ENCODE data around the gene SGK2. TPM values are rescaled to one million over a fixed set of nuclear protein-coding genes. Genes with fewer than 3 reads are reported as not detected.

Gene SGK2
- total RNA-seq, 2 experiments from 2014 or later: 0.41 to 0.48 TPM

DNA sequence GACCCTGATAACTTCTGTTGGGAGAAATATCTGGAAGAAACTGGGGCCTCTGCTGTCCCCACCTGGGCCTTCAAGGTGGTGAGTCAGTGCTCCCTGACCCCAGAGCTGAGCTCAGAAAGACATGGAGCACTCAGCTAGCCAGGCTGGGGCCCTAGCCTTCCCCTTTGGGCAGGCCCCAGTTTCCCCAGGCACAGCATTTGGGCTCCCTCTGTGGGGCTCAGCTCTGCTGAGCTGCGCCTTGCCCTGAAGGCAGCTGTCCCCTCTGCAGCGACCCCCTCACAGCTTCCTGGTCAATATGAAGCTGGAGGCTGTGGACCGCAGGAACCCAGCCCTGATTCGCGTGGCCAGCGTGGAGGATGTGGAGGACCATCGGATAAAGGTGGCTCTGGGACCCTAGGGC, 24.8 kb upstream of the SGK2 start:
- Histone ChIP-seq H2AFZ (ENCODE audit: low read length) (no peak overlapping the region), H3K9me2 (ENCODE audit: insufficient read depth, low read length) (no peaks in the 10 kb centered on the region), H3K4me3 (ENCODE audit: low read depth, low read length, poor library complexity, severe bottlenecking) (no peak overlapping the region), H3K79me2 (ENCODE audit: insufficient read depth, low read depth, low read length) (no peaks in the 10 kb centered on the region), H3K27ac (ENCODE audit: low read depth, low read length, poor library complexity, severe bottlenecking) (no peak overlapping the region), H3K9me3 (ENCODE audit: low read length) (no peaks in the 10 kb centered on the region), H4K20me1 (ENCODE audit: insufficient read depth, low read length) (no peaks in the 10 kb centered on the region), H3K4me2 (ENCODE audit: low read length) (no peak overlapping the region), H3K36me3 (ENCODE audit: insufficient read depth, low read length) (no peaks in the 10 kb centered on the region; the same call in 1 of the 2 replicates), H3K4me1 (ENCODE audit: insufficient read depth, low read length, poor library complexity, severe bottlenecking) (no peaks in the 10 kb centered on the region)
- POLR2A ChIA-PET: no interaction called here
- DNase-seq (ENCODE audit: low spot score): no peak
- CTCF ChIA-PET (ENCODE audit: unreplicated experiment): interaction anchor here (0.6 kb wide), 1 partner anchor 580 kb away, joined by 5 read pairs; no protein-coding TSS in a partner anchor
- intact Hi-C loops (cut with micrococcal nuclease; ENCODE audit: unreplicated experiment): no loop called here
- no TSS peak for BruUV-seq (replicated peaks)
- TF ChIP-seq, protein P1, sequence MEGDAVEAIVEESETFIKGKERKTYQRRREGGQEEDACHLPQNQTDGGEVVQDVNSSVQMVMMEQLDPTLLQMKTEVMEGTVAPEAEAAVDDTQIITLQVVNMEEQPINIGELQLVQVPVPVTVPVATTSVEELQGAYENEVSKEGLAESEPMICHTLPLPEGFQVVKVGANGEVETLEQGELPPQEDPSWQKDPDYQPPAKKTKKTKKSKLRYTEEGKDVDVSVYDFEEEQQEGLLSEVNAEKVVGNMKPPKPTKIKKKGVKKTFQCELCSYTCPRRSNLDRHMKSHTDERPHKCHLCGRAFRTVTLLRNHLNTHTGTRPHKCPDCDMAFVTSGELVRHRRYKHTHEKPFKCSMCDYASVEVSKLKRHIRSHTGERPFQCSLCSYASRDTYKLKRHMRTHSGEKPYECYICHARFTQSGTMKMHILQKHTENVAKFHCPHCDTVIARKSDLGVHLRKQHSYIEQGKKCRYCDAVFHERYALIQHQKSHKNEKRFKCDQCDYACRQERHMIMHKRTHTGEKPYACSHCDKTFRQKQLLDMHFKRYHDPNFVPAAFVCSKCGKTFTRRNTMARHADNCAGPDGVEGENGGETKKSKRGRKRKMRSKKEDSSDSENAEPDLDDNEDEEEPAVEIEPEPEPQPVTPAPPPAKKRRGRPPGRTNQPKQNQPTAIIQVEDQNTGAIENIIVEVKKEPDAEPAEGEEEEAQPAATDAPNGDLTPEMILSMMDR (conservative IDR thresholded peaks at IDR 0.05; ENCODE audit: low read length): no peak
- no peak for TF ChIP-seq EZH2phosphoT487 (IDR thresholded peaks at IDR 0.05; ENCODE audit: borderline replicate concordance, low read depth, low read length)

DNA sequence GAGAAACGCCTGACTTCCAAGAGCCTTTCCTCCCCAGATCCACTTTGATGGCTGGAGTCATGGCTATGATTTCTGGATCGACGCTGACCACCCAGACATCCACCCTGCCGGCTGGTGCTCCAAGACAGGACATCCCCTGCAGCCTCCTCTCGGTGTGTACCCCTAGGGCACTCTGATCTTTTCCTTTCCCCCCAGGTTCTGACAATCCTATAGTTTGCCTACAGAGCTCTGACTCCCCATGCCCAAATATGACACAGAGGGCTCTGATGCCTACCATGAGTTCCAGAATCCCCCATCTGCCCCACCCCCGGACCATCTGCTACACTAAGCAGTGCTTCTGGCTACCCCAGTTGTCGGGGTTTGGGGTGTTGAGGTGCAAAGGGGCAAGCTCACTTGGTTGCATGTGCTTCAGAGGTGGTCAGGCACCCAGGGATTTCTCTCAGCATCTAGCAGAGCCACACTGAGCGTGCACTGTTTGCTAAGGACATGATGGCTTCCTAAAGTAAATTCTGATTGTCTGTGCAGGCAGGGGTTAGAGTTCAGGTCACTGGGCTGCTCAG, 24.0 kb upstream of the SGK2 start:
- POLR2A ChIA-PET: no interaction called here
- no peak overlapping the region for H3K4me2 ChIP-seq (ENCODE audit: low read length)
- H4K20me1 ChIP-seq (ENCODE audit: insufficient read depth, low read length): no peaks in the 10 kb centered on the region
- no peak overlapping the region for H3K27ac ChIP-seq (ENCODE audit: low read depth, low read length, poor library complexity, severe bottlenecking)
- no peaks in the 10 kb centered on the region for H3K4me1 ChIP-seq (ENCODE audit: insufficient read depth, low read length, poor library complexity, severe bottlenecking)
- no peaks in the 10 kb centered on the region for H3K9me2 ChIP-seq (ENCODE audit: insufficient read depth, low read length)
- CTCF ChIA-PET (ENCODE audit: unreplicated experiment): no interaction called here
- TF ChIP-seq, protein P1 (conservative IDR thresholded peaks at IDR 0.05; ENCODE audit: low read length): no peak
- no peak for TF ChIP-seq EZH2phosphoT487 (IDR thresholded peaks at IDR 0.05; ENCODE audit: borderline replicate concordance, low read depth, low read length)
- no TSS peak for BruUV-seq (replicated peaks)
- H3K79me2 ChIP-seq (ENCODE audit: insufficient read depth, low read depth, low read length): no peaks in the 10 kb centered on the region
- intact Hi-C loops (cut with micrococcal nuclease; ENCODE audit: unreplicated experiment): no loop called here
- no peak overlapping the region for H3K4me3 ChIP-seq (ENCODE audit: low read depth, low read length, poor library complexity, severe bottlenecking)
- H2AFZ ChIP-seq (ENCODE audit: low read length): no peak overlapping the region
- no peaks in the 10 kb centered on the region; the same call in 1 of the 2 replicates for H3K36me3 ChIP-seq (ENCODE audit: insufficient read depth, low read length)
- DNase-seq (ENCODE audit: low spot score): no peak
- H3K9me3 ChIP-seq (ENCODE audit: low read length): no peaks in the 10 kb centered on the region

DNA sequence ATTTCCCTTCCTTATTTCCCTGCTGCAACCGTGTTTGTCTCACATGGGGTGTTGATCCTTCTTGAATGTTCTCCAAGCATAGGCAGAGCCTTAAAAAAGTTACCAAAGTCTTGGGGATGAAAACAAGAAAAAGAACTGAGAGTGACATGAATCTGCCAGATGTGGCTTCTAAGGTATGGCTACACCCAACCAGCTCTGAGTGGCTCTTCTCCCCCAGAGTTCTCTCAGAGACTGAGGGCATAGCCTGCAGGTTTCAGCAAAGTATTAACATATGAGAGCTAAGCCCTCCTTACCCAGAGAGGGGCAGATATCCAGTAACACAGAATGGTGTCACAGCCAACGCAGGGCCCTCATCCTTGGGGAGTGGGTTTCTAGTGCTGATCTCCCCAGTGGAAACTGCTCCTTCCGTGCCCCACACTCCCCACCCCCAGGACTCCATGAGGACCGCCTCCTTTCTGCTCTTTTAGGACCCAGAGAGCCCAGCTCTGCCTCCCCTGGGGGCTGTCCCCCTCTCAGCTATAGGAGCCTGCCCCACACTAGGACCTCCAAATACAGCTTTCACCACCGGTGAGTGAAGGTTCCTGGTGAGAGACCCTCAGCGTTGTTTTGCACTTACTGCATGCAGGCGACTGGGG, 23.3 kb upstream of the SGK2 start:
- intact Hi-C loops (cut with micrococcal nuclease; ENCODE audit: unreplicated experiment): no loop called here
- TF ChIP-seq, protein P1 (conservative IDR thresholded peaks at IDR 0.05; ENCODE audit: low read length): no peak
- no peak for TF ChIP-seq EZH2phosphoT487 (IDR thresholded peaks at IDR 0.05; ENCODE audit: borderline replicate concordance, low read depth, low read length)
- no peaks in the 10 kb centered on the region for H3K79me2 ChIP-seq (ENCODE audit: insufficient read depth, low read depth, low read length)
- H3K4me1 ChIP-seq (ENCODE audit: insufficient read depth, low read length, poor library complexity, severe bottlenecking): no peaks in the 10 kb centered on the region
- H3K4me3 ChIP-seq (ENCODE audit: low read depth, low read length, poor library complexity, severe bottlenecking): no peak overlapping the region
- no peaks in the 10 kb centered on the region for H3K9me2 ChIP-seq (ENCODE audit: insufficient read depth, low read length)
- DNase-seq (ENCODE audit: low spot score): no peak
- H3K27ac ChIP-seq (ENCODE audit: low read depth, low read length, poor library complexity, severe bottlenecking): no peak overlapping the region
- H3K9me3 ChIP-seq (ENCODE audit: low read length): no peaks in the 10 kb centered on the region
- no peak overlapping the region for H2AFZ ChIP-seq (ENCODE audit: low read length)
- ChIA-PET CTCF (ENCODE audit: unreplicated experiment) (no interaction called here), POLR2A (no interaction called here)
- no peaks in the 10 kb centered on the region for H4K20me1 ChIP-seq (ENCODE audit: insufficient read depth, low read length)
- no peak overlapping the region for H3K4me2 ChIP-seq (ENCODE audit: low read length)
- BruUV-seq (replicated peaks): no TSS peak
- H3K36me3 ChIP-seq (ENCODE audit: insufficient read depth, low read length): no peaks in the 10 kb centered on the region; the same call in 1 of the 2 replicates
